Naive B cell (primary cell): ENCODE measurements around the gene MARCHF10. TPM values are rescaled to one million over a fixed set of nuclear protein-coding genes. Genes with fewer than 3 reads are reported as not detected.

Experiments
- ATAC-seq, 2 donors: fragments of 150-1000 bp; cut with Tn5 transposase; 2 replicates each; pipeline ENCODE4 v1.10.0; 2021; ENCODE audit warnings: low read depth in 2 of 2, mild to moderate bottlenecking in 2 of 2, moderate library complexity in 2 of 2
- DNase-seq: peaks from one replicate; pipeline ENCODE4 v3.0.0; 2022
- H3K27ac Mint-ChIP-seq, 6 donors: one replicate each; pipeline ENCODE4 v1.8.0; 2020 to 2022; ENCODE audit warnings: mild to moderate bottlenecking in 6 of 6, mixed read lengths in 6 of 6, moderate library complexity in 5 of 6, inconsistent platforms in 2 of 6
- H3K27me3 Mint-ChIP-seq, 3 donors: one replicate each; pipeline ENCODE4 v1.8.0; 2021 to 2022; ENCODE audit warnings: mixed read lengths in 3 of 3, mild to moderate bottlenecking in 1 of 3
- H3K36me3 Mint-ChIP-seq, 2 donors: one replicate each; pipeline ENCODE4 v1.8.0; 2020 to 2022; ENCODE audit warnings: mixed read lengths in 2 of 2, inconsistent platforms in 1 of 2, mild to moderate bottlenecking in 1 of 2
- H3K4me1 Mint-ChIP-seq, 3 donors: one replicate each; pipeline ENCODE4 v1.8.0; 2020 to 2022; ENCODE audit warnings: mixed read lengths in 3 of 3, inconsistent platforms in 1 of 3, mild to moderate bottlenecking in 1 of 3, moderate library complexity in 1 of 3
- H3K4me3 Mint-ChIP-seq, 8 donors: one replicate each; pipeline ENCODE4 v1.8.0; 2020 to 2022; ENCODE audit warnings: mild to moderate bottlenecking in 8 of 8, mixed read lengths in 8 of 8, moderate library complexity in 8 of 8, inconsistent platforms in 2 of 8
- H3K9me3 Mint-ChIP-seq, 7 donors: one replicate each; pipeline ENCODE4 v1.8.0; 2020 to 2022; ENCODE audit warnings: mixed read lengths in 7 of 7, mild to moderate bottlenecking in 5 of 7, inconsistent platforms in 2 of 7, moderate library complexity in 1 of 7
- polyA plus RNA-seq, 6 donors: library from polyadenylated mRNA; unstranded; fragments of 300-500 nt; fragmentation: Illumina TruSeq; gene quantifications; one replicate each; pipeline ENCODE4 v1.2.3, GENCODE V29; 2021; ENCODE audit warnings: low read depth in 6 of 6

The MARCHF10 gene
- polyA plus RNA-seq, 6 donors from 2014 or later = 0.21 to 0.27 TPM; not detected in 4

GRCh38 chr17:62674841-62675240 lies 133.3 kb downstream of the MARCHF10 start:
- Mint-ChIP-seq H3K9me3 (no peaks in the 10 kb centered on the region), H3K27me3 (peaks cover 0 to 4% (median 0%) of the 10 kb centered on the region in 3 donors), H3K36me3 (no peaks in the 10 kb centered on the region), H3K4me3 (no peak overlapping the region), H3K27ac (no peak overlapping the region), H3K4me1 (no peaks in the 10 kb centered on the region)
- ATAC-seq (no peak), DNase-seq (no peak)

- no peak for DNase-seq
- Mint-ChIP-seq H3K4me1 (no peaks in the 10 kb centered on the region), H3K36me3 (no peaks in the 10 kb centered on the region), H3K27me3 (peaks cover 0 to 4% (median 0%) of the 10 kb centered on the region in 3 donors), H3K9me3 (no peaks in the 10 kb centered on the region), H3K4me3 (no peak overlapping the region), H3K27ac (no peak overlapping the region)
- ATAC-seq = no peak
Measured at GRCh38 chr17:62674363-62674739, 133.8 kb downstream of the MARCHF10 start.

GRCh38 chr17:62673614-62674362 lies 134.3 kb downstream of the MARCHF10 start:
- H3K27me3 Mint-ChIP-seq = peaks cover 0 to 4% (median 0%) of the 10 kb centered on the region in 3 donors
- no peaks in the 10 kb centered on the region for H3K36me3 Mint-ChIP-seq
- no peaks in the 10 kb centered on the region for H3K9me3 Mint-ChIP-seq
- H3K4me1 Mint-ChIP-seq = no peaks in the 10 kb centered on the region
- no peak overlapping the region for H3K27ac Mint-ChIP-seq
- DNase-seq (no peak), ATAC-seq (no peak)
- H3K4me3 Mint-ChIP-seq = no peak overlapping the region

- peak overlapping the region in 1 of 6 donors; percentile 26 for H3K27ac Mint-ChIP-seq
- no peaks in the 10 kb centered on the region for H3K9me3 Mint-ChIP-seq
- H3K27me3 Mint-ChIP-seq = peaks cover 0 to 4% (median 0%) of the 10 kb centered on the region in 3 donors
- no peak overlapping the region for H3K4me3 Mint-ChIP-seq
- ATAC-seq (no peak), DNase-seq (no peak)
- H3K36me3 Mint-ChIP-seq = no peaks in the 10 kb centered on the region
- H3K4me1 Mint-ChIP-seq = no peaks in the 10 kb centered on the region
Measured at GRCh38 chr17:62672957-62673356, 135.2 kb downstream of the MARCHF10 start.

- Mint-ChIP-seq H3K9me3 (no peaks in the 10 kb centered on the region), H3K27me3 (peaks cover 0 to 4% (median 0%) of the 10 kb centered on the region in 3 donors), H3K4me3 (no peak overlapping the region), H3K36me3 (no peaks in the 10 kb centered on the region), H3K27ac (no peak overlapping the region), H3K4me1 (no peaks in the 10 kb centered on the region)
- ATAC-seq (no peak), DNase-seq (no peak)
Measured at GRCh38 chr17:62671553-62671952, 136.6 kb downstream of the MARCHF10 start.

- peaks cover 0 to 4% (median 0%) of the 10 kb centered on the region in 3 donors for H3K27me3 Mint-ChIP-seq
- H3K4me3 Mint-ChIP-seq = no peak overlapping the region
- no peak for DNase-seq
- no peak for ATAC-seq
- no peaks in the 10 kb centered on the region for H3K4me1 Mint-ChIP-seq
- no peaks in the 10 kb centered on the region for H3K36me3 Mint-ChIP-seq
- no peak overlapping the region for H3K27ac Mint-ChIP-seq
- H3K9me3 Mint-ChIP-seq = no peaks in the 10 kb centered on the region
Measured at GRCh38 chr17:62670202-62670821, 137.8 kb downstream of the MARCHF10 start.

GRCh38 chr17:62668091-62668804 lies 139.9 kb downstream of the MARCHF10 start:
- Mint-ChIP-seq H3K27ac (peak overlapping the region in 1 of 6 donors; percentile 32), H3K27me3 (peaks cover 0 to 6% (median 4%) of the 10 kb centered on the region in 3 donors), H3K36me3 (no peaks in the 10 kb centered on the region), H3K9me3 (peaks cover 0 to 4% (median 0%) of the 10 kb centered on the region in 7 donors), H3K4me3 (no peak overlapping the region), H3K4me1 (no peaks in the 10 kb centered on the region)
- DNase-seq (no peak), ATAC-seq (no peak)

GRCh38 chr17:62666801-62667591 lies 141.1 kb downstream of the MARCHF10 start:
- peaks cover 0 to 12% (median 0%) of the 10 kb centered on the region in 3 donors for H3K27me3 Mint-ChIP-seq
- H3K9me3 Mint-ChIP-seq = peaks cover 0 to 8% (median 0%) of the 10 kb centered on the region in 7 donors
- no peak overlapping the region for H3K27ac Mint-ChIP-seq
- DNase-seq = no peak
- ATAC-seq = no peak
- no peaks in the 10 kb centered on the region for H3K36me3 Mint-ChIP-seq
- H3K4me1 Mint-ChIP-seq = no peaks in the 10 kb centered on the region
- no peak overlapping the region for H3K4me3 Mint-ChIP-seq

GRCh38 chr17:62666061-62666800 lies 141.9 kb downstream of the MARCHF10 start:
- H3K9me3 Mint-ChIP-seq = peaks cover 3 to 12% (median 4%) of the 10 kb centered on the region in 7 donors
- H3K4me3 Mint-ChIP-seq = no peak overlapping the region
- no peak overlapping the region for H3K27ac Mint-ChIP-seq
- no peaks in the 10 kb centered on the region for H3K4me1 Mint-ChIP-seq
- DNase-seq (no peak), ATAC-seq (no peak)
- H3K36me3 Mint-ChIP-seq = peaks cover 0 to 5% of the 10 kb centered on the region in 2 donors
- H3K27me3 Mint-ChIP-seq = peaks cover 0 to 12% (median 0%) of the 10 kb centered on the region in 3 donors

GRCh38 chr17:62665599-62665998 lies 142.5 kb downstream of the MARCHF10 start:
- DNase-seq (no peak), ATAC-seq (no peak)
- peaks cover 3 to 12% of the 10 kb centered on the region in 2 donors for H3K36me3 Mint-ChIP-seq
- H3K4me1 Mint-ChIP-seq = no peaks in the 10 kb centered on the region
- peak overlapping the region in 1 of 6 donors; percentile 72 for H3K27ac Mint-ChIP-seq
- peaks cover 0 to 12% (median 0%) of the 10 kb centered on the region in 3 donors for H3K27me3 Mint-ChIP-seq
- peaks cover 4 to 18% (median 9%) of the 10 kb centered on the region in 7 donors for H3K9me3 Mint-ChIP-seq
- no peak overlapping the region for H3K4me3 Mint-ChIP-seq

- ATAC-seq (no peak), DNase-seq (no peak)
- Mint-ChIP-seq H3K4me1 (no peaks in the 10 kb centered on the region), H3K27ac (no peak overlapping the region), H3K27me3 (peaks cover 0 to 12% (median 0%) of the 10 kb centered on the region in 3 donors), H3K4me3 (no peak overlapping the region), H3K9me3 (peaks cover 4 to 25% (median 10%) of the 10 kb centered on the region in 7 donors), H3K36me3 (peaks cover 3 to 13% of the 10 kb centered on the region in 2 donors)
Measured at GRCh38 chr17:62664336-62665120, 143.6 kb downstream of the MARCHF10 start.

GRCh38 chr17:62663304-62663703 lies 144.8 kb downstream of the MARCHF10 start:
- Mint-ChIP-seq H3K27me3 (peaks cover 0 to 12% (median 0%) of the 10 kb centered on the region in 3 donors), H3K4me3 (peak overlapping the region in 1 of 8 donors; percentile 13), H3K36me3 (peaks cover 3 to 13% of the 10 kb centered on the region in 2 donors), H3K27ac (no peak overlapping the region), H3K4me1 (no peaks in the 10 kb centered on the region), H3K9me3 (peaks cover 4 to 25% (median 10%) of the 10 kb centered on the region in 7 donors)
- ATAC-seq (no peak), DNase-seq (no peak)
